ENCODE data around the gene SLC1A4.

Gene SLC1A4

GRCh38 chr2:65024149-65024829 is 35.1 kb downstream of the SLC1A4 start:
- TF ChIP-seq CTCF (IDR thresholded peaks at IDR 0.05; ENCODE audit: low read depth, low read length, missing control alignments) = no peak
- DNase-seq (ENCODE audit: low read depth) = no peak
- no peak overlapping the region for H3K4me3 ChIP-seq (ENCODE audit: low read depth, low read length)

- TF ChIP-seq CTCF (IDR thresholded peaks at IDR 0.05; ENCODE audit: low read depth, low read length, missing control alignments) = no peak
- DNase-seq (ENCODE audit: low read depth) = no peak
- H3K4me3 ChIP-seq (ENCODE audit: low read depth, low read length) = no peak overlapping the region
Observed at GRCh38 chr2:65025453-65026123, 36.4 kb downstream of the SLC1A4 start.

- no peak for TF ChIP-seq CTCF (IDR thresholded peaks at IDR 0.05; ENCODE audit: low read depth, low read length, missing control alignments)
- no peak overlapping the region for H3K4me3 ChIP-seq (ENCODE audit: low read depth, low read length)
- DNase-seq (ENCODE audit: low read depth) = no peak
Observed at GRCh38 chr2:65026154-65026553, 37.0 kb downstream of the SLC1A4 start.

- TF ChIP-seq CTCF (IDR thresholded peaks at IDR 0.05; ENCODE audit: low read depth, low read length, missing control alignments) = no peak
- no peak for DNase-seq (ENCODE audit: low read depth)
- no peak overlapping the region for H3K4me3 ChIP-seq (ENCODE audit: low read depth, low read length)
Observed at GRCh38 chr2:65026704-65027464, 37.7 kb downstream of the SLC1A4 start.

- DNase-seq (ENCODE audit: low read depth) = no peak
- no peak overlapping the region for H3K4me3 ChIP-seq (ENCODE audit: low read depth, low read length)
- TF ChIP-seq CTCF (IDR thresholded peaks at IDR 0.05; ENCODE audit: low read depth, low read length, missing control alignments) = no peak
Observed at GRCh38 chr2:65027616-65028244, 38.5 kb downstream of the SLC1A4 start.

GRCh38 chr2:65030476-65031332 is 41.5 kb downstream of the SLC1A4 start:
- H3K4me3 ChIP-seq (ENCODE audit: low read depth, low read length) = peak overlapping the region; percentile 46
- DNase-seq (ENCODE audit: low read depth) = no peak
- no peak for TF ChIP-seq CTCF (IDR thresholded peaks at IDR 0.05; ENCODE audit: low read depth, low read length, missing control alignments)
